Measurements from ENCODE around the gene PAM.
"Not testable (repeated sequence)": the region's sequence is repeated elsewhere in the genome, so short reads cannot be mapped to it uniquely, and the experiment has no call there.

PAM gene

GRCh38 chr5:103066326-103066725, 311.2 kb downstream of the PAM start:
- no peak for TF ChIP-seq CTCF (IDR thresholded peaks at IDR 0.05; ENCODE audit: low read depth, low read length, missing control alignments)
- DNase-seq (ENCODE audit: extremely low read depth, low read depth) = no peak
- H3K4me3 ChIP-seq (replicated peaks; ENCODE audit: low read depth, low read length) = no peak overlapping the region

GRCh38 chr5:103073500-103073899, 318.4 kb downstream of the PAM start:
- DNase-seq (ENCODE audit: extremely low read depth, low read depth); H3K4me3 ChIP-seq (replicated peaks; ENCODE audit: low read depth, low read length): not testable (repeated sequence)

- TF ChIP-seq CTCF (IDR thresholded peaks at IDR 0.05; ENCODE audit: low read depth, low read length, missing control alignments) = no peak
- no peak for DNase-seq (ENCODE audit: extremely low read depth, low read depth)
- no peak overlapping the region for H3K4me3 ChIP-seq (replicated peaks; ENCODE audit: low read depth, low read length)
Measured at GRCh38 chr5:103075442-103075841, 320.3 kb downstream of the PAM start.
